ENCODE data around the gene SLC17A9.

DNA sequence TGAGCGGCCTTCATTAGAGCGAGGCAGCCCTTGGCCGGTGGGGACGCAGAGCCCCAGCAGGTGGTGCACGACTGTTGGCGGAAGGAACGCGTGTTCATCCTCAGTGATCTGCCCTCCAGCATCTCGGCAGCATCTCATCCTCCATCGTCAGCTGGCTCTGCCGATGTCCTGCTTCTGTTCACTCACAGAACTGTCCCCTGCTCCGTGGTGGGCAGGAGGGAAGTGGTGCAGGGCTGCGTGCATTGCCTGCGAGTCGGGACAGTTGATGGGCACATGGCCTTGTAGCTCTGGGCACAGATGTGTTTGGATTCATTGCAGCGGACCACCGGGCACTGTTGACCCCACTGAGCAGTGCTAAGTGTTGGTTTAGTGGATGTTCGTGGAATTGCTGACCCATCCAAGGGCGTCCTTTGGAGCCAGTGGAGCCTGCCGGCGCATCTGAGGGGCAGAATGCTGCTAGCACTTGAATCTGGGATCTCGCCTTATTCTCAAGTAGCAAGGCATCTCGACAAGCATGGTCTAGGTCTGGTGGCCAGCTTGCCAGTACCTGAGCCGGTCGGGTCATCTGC is 6.7 kb upstream of the SLC17A9 start:
- TF ChIP-seq ZFX (IDR thresholded peaks at IDR 0.05) (no peak), CTCF (conservative IDR thresholded peaks at IDR 0.05) (no peak)

Data from C4-2B (cell line).